Esophagus (tissue), 2 donors: ENCODE results near the gene SUPT6H. TPM values are rescaled to one million over a fixed set of nuclear protein-coding genes. Genes with fewer than 3 reads are reported as not detected.
A peak's percentile ranks its signal among the peaks of the same experiment; 100 is the strongest.

ENCODE experiments used
- H3K27ac ChIP-seq, 2 donors: one replicate each; pipeline ENCODE4 v1.5.1; 2013; ENCODE audit warnings: low read depth in 2 of 2, mild to moderate bottlenecking in 2 of 2, inconsistent platforms in 1 of 2, low read length in 1 of 2, moderate library complexity in 1 of 2
- H3K27me3 ChIP-seq, 2 donors: one replicate each; pipeline ENCODE4 v1.6.1; 2013; ENCODE audit warnings: low read length in 2 of 2, control low read depth in 1 of 2, mild to moderate bottlenecking in 1 of 2; ENCODE audit not compliant: insufficient read depth in 2 of 2, control insufficient read depth in 1 of 2
- H3K36me3 ChIP-seq, 2 donors: one replicate each; pipeline ENCODE4 v1.6.1; 2013; ENCODE audit warnings: low read length in 1 of 2; ENCODE audit not compliant: control insufficient read depth in 2 of 2, insufficient read depth in 2 of 2
- H3K4me1 ChIP-seq, 2 donors: one replicate each; pipeline ENCODE4 v1.6.1; 2013; ENCODE audit warnings: low read length in 1 of 2; ENCODE audit not compliant: control insufficient read depth in 2 of 2, insufficient read depth in 2 of 2
- H3K4me3 ChIP-seq, 2 donors: one replicate each; pipeline ENCODE4 v1.5.1; 2013; ENCODE audit warnings: low read length in 2 of 2, mild to moderate bottlenecking in 2 of 2, low read depth in 1 of 2, moderate library complexity in 1 of 2
- H3K9me3 ChIP-seq, 2 donors: one replicate each; pipeline ENCODE4 v1.6.1; 2013; ENCODE audit warnings: mild to moderate bottlenecking in 2 of 2, low read depth in 1 of 2, low read length in 1 of 2, moderate library complexity in 1 of 2; ENCODE audit not compliant: control insufficient read depth in 2 of 2, insufficient read depth in 1 of 2
- WGBS, 2 donors: extraction: QIAGEN DNeasy Blood & Tissue Kit; methylation state at CpG; one replicate each; pipeline ENCODE4 v1.1.7; 2013; 5-methylcytosine and 5-hydroxymethylcytosine counted together
- polyA plus RNA-seq, 2 donors: library from polyadenylated mRNA; stranded (reverse); fragments of 200-250 nt; gene quantifications; one replicate each; pipeline ENCODE4 v1.2.3, GENCODE V29; 2013
- donor health status: healthy with polysubstance abuse.
- donor health status: Bipolar disorder and iron deficiency.

SUPT6H gene
- polyA plus RNA-seq, 2 donors, result 21.4 to 29.2 TPM

DNA sequence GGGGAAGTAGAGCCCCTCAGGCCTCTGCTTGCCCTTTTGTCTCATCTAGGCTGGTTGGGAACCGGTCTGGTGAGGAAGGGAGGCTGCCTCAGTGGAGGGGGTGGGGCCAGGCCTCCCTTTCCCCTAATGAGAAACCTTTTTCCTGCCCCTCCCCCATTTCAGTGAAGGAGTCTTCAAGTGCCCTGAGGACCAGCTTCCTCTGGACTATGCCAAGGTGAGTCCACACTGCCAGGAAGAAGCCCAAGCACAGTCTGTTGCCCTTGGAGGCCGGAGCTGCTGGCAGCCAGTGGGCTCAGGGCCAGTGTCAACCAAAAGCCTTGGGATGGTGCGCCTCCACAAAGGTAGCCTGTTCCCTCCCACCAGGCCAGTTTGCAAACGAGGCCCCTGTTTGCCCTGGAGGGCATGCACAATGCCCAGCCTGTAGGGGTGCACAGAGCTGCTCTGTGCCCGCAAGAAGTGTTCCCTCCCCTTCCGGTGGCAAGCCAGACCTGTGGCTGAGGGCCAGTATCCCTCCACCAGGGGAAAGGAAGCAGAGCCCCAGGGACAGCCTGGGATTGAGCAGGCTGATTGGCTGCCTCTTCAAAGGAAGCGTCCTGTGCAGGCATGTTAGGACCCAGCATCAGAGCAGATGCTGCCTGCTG is 85.2 kb downstream of the SUPT6H start:
- H3K9me3 ChIP-seq, result no peaks in the 10 kb centered on the region
- no peaks in the 10 kb centered on the region for H3K27me3 ChIP-seq
- WGBS, 2 donors, result 34 to 38% methylated on average over 7 of the region's 7 CpGs
- H3K4me1 ChIP-seq, result peaks cover 7 to 42% of the 10 kb centered on the region in 2 donors
- H3K4me3 ChIP-seq, result peak overlapping the region; percentile 27 to 74
- H3K36me3 ChIP-seq, result peaks cover 13 to 27% of the 10 kb centered on the region in 2 donors
- H3K27ac ChIP-seq, result peak overlapping the region; percentile 93 to 97

DNA sequence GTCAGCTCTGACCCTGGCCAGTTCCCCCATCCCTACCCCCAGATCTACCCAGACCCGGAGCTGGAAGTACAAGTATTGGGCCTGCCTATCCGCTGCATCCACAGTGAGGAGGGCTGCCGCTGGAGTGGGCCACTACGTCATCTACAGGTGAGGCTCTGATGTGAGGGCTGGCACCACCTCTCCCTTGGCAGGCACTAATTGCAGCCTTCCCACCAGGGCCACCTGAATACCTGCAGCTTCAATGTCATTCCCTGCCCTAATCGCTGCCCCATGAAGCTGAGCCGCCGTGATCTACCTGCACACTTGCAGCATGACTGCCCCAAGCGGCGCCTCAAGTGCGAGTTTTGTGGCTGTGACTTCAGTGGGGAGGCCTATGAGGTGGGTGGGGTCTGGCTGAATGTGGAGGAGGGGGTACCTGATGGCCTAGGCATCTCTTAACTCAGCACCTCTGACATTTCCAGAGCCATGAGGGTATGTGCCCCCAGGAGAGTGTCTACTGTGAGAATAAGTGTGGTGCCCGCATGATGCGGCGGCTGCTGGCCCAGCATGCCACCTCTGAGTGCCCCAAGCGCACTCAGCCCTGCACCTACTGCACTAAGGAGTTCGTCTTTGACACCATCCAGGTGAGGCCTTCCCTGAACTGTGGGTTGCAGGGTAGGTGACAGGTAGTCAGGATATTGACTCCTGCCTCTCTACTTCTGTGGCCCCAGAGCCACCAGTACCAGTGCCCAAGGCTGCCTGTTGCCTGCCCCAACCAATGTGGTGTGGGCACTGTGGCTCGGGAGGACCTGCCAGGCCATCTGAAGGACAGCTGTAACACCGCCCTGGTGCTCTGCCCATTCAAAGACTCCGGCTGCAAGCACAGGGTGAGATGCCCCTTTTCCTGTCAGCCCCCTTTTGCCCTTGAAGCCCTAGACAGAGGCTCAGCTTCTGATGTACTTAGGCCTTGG is 86.1 kb downstream of the SUPT6H start:
- Histone ChIP-seq H3K4me3 (peak overlapping the region in 1 of 2 donors; percentile 18), H3K4me1 (peaks cover 7 to 42% of the 10 kb centered on the region in 2 donors), H3K27ac (peak overlapping the region; percentile 40 to 97), H3K27me3 (no peaks in the 10 kb centered on the region), H3K36me3 (peaks cover 13 to 29% of the 10 kb centered on the region in 2 donors), H3K9me3 (no peaks in the 10 kb centered on the region)
- WGBS, 2 donors, result 61 to 66% methylated on average over 18 of the region's 18 CpGs

DNA sequence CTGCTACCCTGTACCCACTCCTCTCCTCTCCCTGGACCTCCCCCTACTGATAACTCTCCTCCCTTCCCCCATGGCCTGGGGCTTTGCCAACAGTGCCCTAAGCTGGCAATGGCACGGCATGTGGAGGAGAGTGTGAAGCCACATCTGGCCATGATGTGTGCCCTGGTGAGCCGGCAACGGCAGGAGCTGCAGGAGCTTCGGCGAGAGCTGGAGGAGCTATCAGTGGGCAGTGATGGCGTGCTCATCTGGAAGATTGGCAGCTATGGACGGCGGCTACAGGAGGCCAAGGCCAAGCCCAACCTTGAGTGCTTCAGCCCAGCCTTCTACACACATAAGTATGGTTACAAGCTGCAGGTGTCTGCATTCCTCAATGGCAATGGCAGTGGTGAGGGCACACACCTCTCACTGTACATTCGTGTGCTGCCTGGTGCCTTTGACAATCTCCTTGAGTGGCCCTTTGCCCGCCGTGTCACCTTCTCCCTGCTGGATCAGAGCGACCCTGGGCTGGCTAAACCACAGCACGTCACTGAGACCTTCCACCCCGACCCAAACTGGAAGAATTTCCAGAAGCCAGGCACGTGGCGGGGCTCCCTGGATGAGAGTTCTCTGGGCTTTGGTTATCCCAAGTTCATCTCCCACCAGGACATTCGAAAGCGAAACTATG is 87.0 kb downstream of the SUPT6H start:
- H3K27ac ChIP-seq, result peak overlapping the region in 1 of 2 donors; percentile 59

DNA sequence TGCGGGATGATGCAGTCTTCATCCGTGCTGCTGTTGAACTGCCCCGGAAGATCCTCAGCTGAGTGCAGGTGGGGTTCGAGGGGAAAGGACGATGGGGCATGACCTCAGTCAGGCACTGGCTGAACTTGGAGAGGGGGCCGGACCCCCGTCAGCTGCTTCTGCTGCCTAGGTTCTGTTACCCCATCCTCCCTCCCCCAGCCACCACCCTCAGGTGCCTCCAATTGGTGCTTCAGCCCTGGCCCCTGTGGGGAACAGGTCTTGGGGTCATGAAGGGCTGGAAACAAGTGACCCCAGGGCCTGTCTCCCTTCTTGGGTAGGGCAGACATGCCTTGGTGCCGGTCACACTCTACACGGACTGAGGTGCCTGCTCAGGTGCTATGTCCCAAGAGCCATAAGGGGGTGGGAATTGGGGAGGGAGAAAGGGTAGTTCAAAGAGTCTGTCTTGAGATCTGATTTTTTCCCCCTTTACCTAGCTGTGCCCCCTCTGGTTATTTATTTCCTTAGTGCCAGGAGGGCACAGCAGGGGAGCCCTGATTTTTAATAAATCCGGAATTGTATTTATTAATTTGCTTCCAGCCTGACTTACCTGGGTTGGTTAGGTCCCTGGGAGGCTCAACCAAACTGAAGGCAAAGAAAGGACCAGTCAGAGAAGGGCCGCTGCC is 87.6 kb downstream of the SUPT6H start:
- Histone ChIP-seq H3K36me3 (peaks cover 13 to 29% of the 10 kb centered on the region in 2 donors), H3K27ac (peak overlapping the region; percentile 8 to 59), H3K4me3 (no peak overlapping the region), H3K4me1 (peaks cover 7 to 37% of the 10 kb centered on the region in 2 donors), H3K27me3 (no peaks in the 10 kb centered on the region), H3K9me3 (no peaks in the 10 kb centered on the region)
- WGBS, 2 donors, result 51 to 56% methylated on average over 11 of the region's 11 CpGs

More for the DNA sequence above, 87.0 kb downstream of the SUPT6H start:
- no peaks in the 10 kb centered on the region for H3K27me3 ChIP-seq
- WGBS, 2 donors, result 50 to 59% methylated on average over 18 of the region's 18 CpGs
- no peaks in the 10 kb centered on the region for H3K9me3 ChIP-seq
- peaks cover 13 to 29% of the 10 kb centered on the region in 2 donors for H3K36me3 ChIP-seq
- peaks cover 7 to 38% of the 10 kb centered on the region in 2 donors for H3K4me1 ChIP-seq
- no peak overlapping the region for H3K4me3 ChIP-seq

DNA sequence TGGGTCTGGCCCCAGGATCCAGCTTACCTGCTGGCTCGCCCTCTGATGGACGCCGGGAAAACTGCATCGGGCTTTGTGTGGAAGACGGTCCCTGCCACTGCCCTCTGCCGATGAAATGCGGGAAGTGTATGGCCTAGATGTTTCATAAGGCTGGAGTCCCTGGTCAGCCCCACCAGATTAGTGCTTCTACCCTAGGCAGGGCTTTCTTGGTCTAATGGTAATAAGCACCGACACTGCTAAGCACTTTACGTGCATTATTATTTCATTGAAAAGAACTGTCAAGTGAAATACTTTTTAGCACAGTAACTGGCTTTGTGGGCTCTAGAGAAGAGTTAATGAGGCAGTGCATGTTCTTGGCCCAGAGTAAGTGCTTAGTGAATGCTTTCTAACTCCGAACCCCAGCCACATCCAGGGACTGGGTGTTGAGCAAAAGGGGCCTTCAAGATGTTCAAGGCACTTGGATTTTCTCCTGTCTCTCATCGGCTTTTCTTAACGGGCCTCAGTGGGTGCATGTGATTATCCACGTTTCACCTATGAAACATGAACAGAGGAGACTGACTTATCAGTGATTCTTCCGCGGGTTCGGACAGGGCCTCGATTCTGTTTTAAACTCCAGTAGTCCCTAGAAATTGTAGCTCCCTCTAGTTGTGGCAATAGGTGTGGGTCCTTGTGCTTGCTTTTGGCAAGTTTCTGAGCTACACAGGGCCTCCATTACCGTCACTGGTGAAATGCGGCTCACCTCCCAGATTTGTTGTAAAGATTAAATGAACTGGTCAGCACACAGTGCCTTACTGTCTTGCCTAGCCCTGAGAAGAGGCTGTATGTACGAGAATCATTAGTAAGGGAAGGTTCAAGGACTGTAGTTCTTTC is 88.4 kb downstream of the SUPT6H start:
- Histone ChIP-seq H3K27ac (no peak overlapping the region), H3K9me3 (no peaks in the 10 kb centered on the region)
- WGBS, 2 donors, result 25 to 30% methylated on average over 20 of the region's 20 CpGs

DNA sequence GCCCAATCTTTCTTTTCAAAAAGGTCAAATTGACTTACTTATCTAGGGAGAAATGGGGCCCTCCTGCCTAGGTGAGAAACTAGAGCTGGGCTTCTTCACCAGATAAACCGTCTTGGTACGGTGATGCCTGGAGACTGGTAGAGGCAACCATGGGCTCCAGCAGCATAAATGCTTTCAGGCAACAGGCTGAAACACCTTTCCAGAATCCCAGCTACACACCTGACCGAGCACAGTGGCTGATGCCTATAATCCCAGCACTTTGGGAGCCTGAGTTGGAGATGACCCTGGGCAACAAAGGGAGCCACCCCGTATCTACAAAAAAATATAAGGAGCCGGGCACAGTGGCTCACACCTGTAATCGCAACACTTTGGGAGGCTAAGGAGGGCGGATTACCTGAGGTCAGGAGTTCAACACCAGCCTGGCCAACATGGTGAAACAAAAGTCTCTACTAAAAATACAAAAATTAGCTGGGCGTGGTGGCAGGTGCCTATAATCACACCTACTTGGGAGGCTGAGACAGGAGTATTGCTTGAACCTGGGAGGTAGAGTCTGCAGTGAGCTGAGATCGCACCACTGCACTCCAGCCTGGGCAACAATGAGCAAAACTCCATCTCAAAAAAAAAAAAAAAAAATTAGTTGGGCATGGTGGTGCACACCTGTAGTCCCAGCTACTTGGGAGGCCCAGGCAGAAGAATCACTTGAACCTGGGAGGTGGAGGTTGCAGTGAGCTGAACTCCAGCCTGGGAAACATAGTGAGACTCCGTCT is 89.8 kb downstream of the SUPT6H start:
- Histone ChIP-seq H3K9me3 (no peaks in the 10 kb centered on the region), H3K36me3 (peaks cover 13 to 29% of the 10 kb centered on the region in 2 donors), H3K27ac (no peak overlapping the region), H3K4me3 (no peak overlapping the region), H3K4me1 (peaks cover 0 to 26% of the 10 kb centered on the region in 2 donors), H3K27me3 (no peaks in the 10 kb centered on the region)
- WGBS, 2 donors, result 93 to 94% methylated on average over 10 of the region's 10 CpGs

More for the DNA sequence above, 88.4 kb downstream of the SUPT6H start:
- H3K36me3 ChIP-seq, result peaks cover 13 to 29% of the 10 kb centered on the region in 2 donors
- H3K4me3 ChIP-seq, result no peak overlapping the region
- H3K4me1 ChIP-seq, result peaks cover 4 to 34% of the 10 kb centered on the region in 2 donors
- no peaks in the 10 kb centered on the region for H3K27me3 ChIP-seq
